Transverse colon (tissue), 4 donors: ENCODE measurements around the gene RB1.

Experiments
- EP300 ChIP-seq: sonication (generic); formaldehyde crosslinking; IDR thresholded peaks from one replicate; pipeline ENCODE4 v1.6.1; 2017; ENCODE audit warnings: antibody characterized with exemption, low read depth
- POLR2A ChIP-seq: fragments of 450-650 bp; IDR thresholded peaks from one replicate; pipeline ENCODE4 v1.6.1; 2016; ENCODE audit warnings: antibody characterized with exemption, mild to moderate bottlenecking, moderate library complexity
- POLR2AphosphoS5 ChIP-seq, 3 donors: sonication (generic); formaldehyde crosslinking; IDR thresholded peaks; one replicate each; pipeline ENCODE4 v1.6.1; 2016; ENCODE audit warnings: antibody characterized with exemption in 3 of 3
- TF ChIP-seq, protein P1 (sequence below), 5 experiments: fragments of 200-600 bp in 3 of 5; fragments of 450-650 bp in 2 of 5; sonication (generic) in 3 of 5; IDR thresholded peaks; 1 replicate in 2 of 5; 2 replicates in 3 of 5; pipeline ENCODE4 v1.5.1; 2016 to 2017; ENCODE audit warnings: antibody characterized with exemption in 5 of 5, inconsistent platforms in 3 of 5, mild to moderate bottlenecking in 2 of 5, moderate library complexity in 1 of 5

DNA sequence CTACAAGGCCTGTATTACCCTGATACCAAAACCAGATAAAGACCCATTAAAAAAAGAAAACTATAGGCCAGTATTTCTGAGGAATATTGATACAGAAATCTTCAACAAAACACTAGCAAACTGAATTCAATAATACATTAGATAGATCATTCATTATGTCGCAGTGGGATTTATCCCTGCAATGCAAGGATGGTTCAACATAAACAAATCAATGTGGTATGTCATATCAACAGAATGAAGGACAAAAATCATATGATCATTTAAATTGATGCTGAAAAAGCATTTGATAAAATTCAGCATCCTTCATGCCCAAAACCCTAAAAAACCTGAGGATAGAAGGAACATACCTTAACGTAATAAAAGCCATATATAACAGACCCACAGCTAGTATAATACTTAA, 50.0 kb downstream of the RB1 start:
- TF ChIP-seq, protein P1, sequence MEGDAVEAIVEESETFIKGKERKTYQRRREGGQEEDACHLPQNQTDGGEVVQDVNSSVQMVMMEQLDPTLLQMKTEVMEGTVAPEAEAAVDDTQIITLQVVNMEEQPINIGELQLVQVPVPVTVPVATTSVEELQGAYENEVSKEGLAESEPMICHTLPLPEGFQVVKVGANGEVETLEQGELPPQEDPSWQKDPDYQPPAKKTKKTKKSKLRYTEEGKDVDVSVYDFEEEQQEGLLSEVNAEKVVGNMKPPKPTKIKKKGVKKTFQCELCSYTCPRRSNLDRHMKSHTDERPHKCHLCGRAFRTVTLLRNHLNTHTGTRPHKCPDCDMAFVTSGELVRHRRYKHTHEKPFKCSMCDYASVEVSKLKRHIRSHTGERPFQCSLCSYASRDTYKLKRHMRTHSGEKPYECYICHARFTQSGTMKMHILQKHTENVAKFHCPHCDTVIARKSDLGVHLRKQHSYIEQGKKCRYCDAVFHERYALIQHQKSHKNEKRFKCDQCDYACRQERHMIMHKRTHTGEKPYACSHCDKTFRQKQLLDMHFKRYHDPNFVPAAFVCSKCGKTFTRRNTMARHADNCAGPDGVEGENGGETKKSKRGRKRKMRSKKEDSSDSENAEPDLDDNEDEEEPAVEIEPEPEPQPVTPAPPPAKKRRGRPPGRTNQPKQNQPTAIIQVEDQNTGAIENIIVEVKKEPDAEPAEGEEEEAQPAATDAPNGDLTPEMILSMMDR (IDR thresholded peaks at IDR 0.05) = no peak
- TF ChIP-seq EP300 (no peak), POLR2AphosphoS5 (IDR thresholded peaks at IDR 0.05) (no peak), POLR2A (no peak)
